GM23338 (cell line): ENCODE measurements around the gene C11orf65. TPM values are rescaled to one million over a fixed set of nuclear protein-coding genes. Genes with fewer than 3 reads are reported as not detected.

Experiments used
- ATAC-seq: fragments of 200-7000 bp; cut with Tn5 transposase; 3 replicates; pipeline ENCODE4 v1.9.1; 2020
- DNase-seq: peaks from one replicate; pipeline ENCODE4 v3.0.0-alpha.2; 2015; ENCODE audit warnings: low spot score
- H2AFZ ChIP-seq: fragments of 200-600 bp; sonication (generic); 2 replicates; pipeline ENCODE4 v1.8.0; 2016; ENCODE audit warnings: antibody characterized with exemption, mild to moderate bottlenecking, moderate library complexity
- H3F3A ChIP-seq: fragments of 200-600 bp; sonication (generic); replicated peaks from 2 replicates; pipeline ENCODE4 v1.8.0; 2017; ENCODE audit warnings: antibody characterized with exemption, mixed run types, low read depth
- H3K27ac ChIP-seq: fragments of 200-600 bp; sonication (generic); 2 replicates; pipeline ENCODE4 v1.6.1; 2016; ENCODE audit warnings: low read depth
- H3K27me3 ChIP-seq: fragments of 200-600 bp; sonication (generic); 2 replicates; pipeline ENCODE4 v1.8.0; 2016; ENCODE audit warnings: mild to moderate bottlenecking, mixed run types, moderate library complexity; ENCODE audit not compliant: insufficient read depth
- H3K36me3 ChIP-seq: fragments of 200-600 bp; sonication (generic); 2 replicates; pipeline ENCODE4 v1.8.0; 2016; ENCODE audit warnings: mild to moderate bottlenecking; ENCODE audit not compliant: insufficient read depth
- H3K4me1 ChIP-seq: fragments of 200-600 bp; sonication (generic); 2 replicates; pipeline ENCODE4 v1.8.0; 2016; ENCODE audit warnings: mild to moderate bottlenecking, moderate library complexity; ENCODE audit not compliant: insufficient read depth
- H3K4me2 ChIP-seq: fragments of 200-600 bp; sonication (generic); 2 replicates; pipeline ENCODE4 v1.7.1; 2017; ENCODE audit warnings: mixed run types
- H3K4me3 ChIP-seq: fragments of 200-600 bp; sonication (generic); 2 replicates; pipeline ENCODE4 v1.6.1; 2016; ENCODE audit warnings: mixed run types
- H3K79me2 ChIP-seq: fragments of 200-600 bp; sonication (generic); replicated peaks from 2 replicates; pipeline ENCODE4 v1.8.0; 2017; ENCODE audit warnings: mild to moderate bottlenecking; ENCODE audit not compliant: insufficient read depth
- H3K9me2 ChIP-seq: fragments of 200-600 bp; sonication (generic); 2 replicates; pipeline ENCODE4 v1.8.0; 2017; ENCODE audit not compliant: insufficient read depth
- H4K20me1 ChIP-seq: fragments of 200-600 bp; sonication (generic); replicated peaks from 2 replicates; pipeline ENCODE4 v1.8.0; 2017; ENCODE audit warnings: mild to moderate bottlenecking; ENCODE audit not compliant: insufficient read depth
- H3K27ac Mint-ChIP-seq: 2 replicates; pipeline ENCODE4 v1.8.0; 2020; ENCODE audit warnings: inconsistent platforms, mild to moderate bottlenecking, moderate library complexity, mixed read lengths
- H3K27me3 Mint-ChIP-seq: 3 replicates; pipeline ENCODE4 v1.8.0; 2022; ENCODE audit warnings: low read depth, mild to moderate bottlenecking, moderate library complexity, mixed read lengths, inconsistent platforms; ENCODE audit not compliant: insufficient read depth, poor library complexity
- H3K36me3 Mint-ChIP-seq: 3 replicates; pipeline ENCODE4 v1.8.0; 2021; ENCODE audit warnings: low read depth, mild to moderate bottlenecking, inconsistent platforms, moderate library complexity, mixed read lengths
- H3K4me1 Mint-ChIP-seq: 3 replicates; pipeline ENCODE4 v1.8.0; 2020; ENCODE audit warnings: mild to moderate bottlenecking, inconsistent platforms, mixed read lengths
- H3K4me3 Mint-ChIP-seq: 3 replicates; pipeline ENCODE4 v1.8.0; 2021; ENCODE audit warnings: moderate library complexity, mild to moderate bottlenecking, inconsistent platforms, mixed read lengths
- H3K9me3 Mint-ChIP-seq: 3 replicates; pipeline ENCODE4 v1.8.0; 2020; ENCODE audit warnings: moderate library complexity, mild to moderate bottlenecking, inconsistent platforms, mixed read lengths
- CREB1 ChIP-seq: fragments of 250-450 bp; sonication (Bioruptor Pico); IDR thresholded peaks from 2 replicates; pipeline ENCODE4 v1.5.0; 2020; ENCODE audit warnings: low read depth, mild to moderate bottlenecking, moderate library complexity
- EZH2phosphoT487 ChIP-seq: fragments of 200-600 bp; sonication (generic); IDR thresholded peaks from one replicate; pipeline ENCODE4 v1.8.1; 2018; ENCODE audit warnings: antibody characterized with exemption; ENCODE audit not compliant: unreplicated experiment
- JUNB ChIP-seq: IDR thresholded peaks from one replicate; pipeline ENCODE4 v1.6.1; 2016; ENCODE audit warnings: antibody characterized with exemption; ENCODE audit not compliant: unreplicated experiment
- NANOG ChIP-seq: IDR thresholded peaks from 2 replicates; pipeline ENCODE4 v1.6.1; 2016; ENCODE audit warnings: antibody characterized with exemption, borderline replicate concordance
- POLR2AphosphoS5 ChIP-seq: IDR thresholded peaks from 2 replicates; pipeline ENCODE4 v1.6.1; 2016; ENCODE audit warnings: antibody characterized with exemption, low read depth
- STAT1 ChIP-seq: IDR thresholded peaks from one replicate; pipeline ENCODE4 v1.6.1; 2016; ENCODE audit warnings: antibody characterized with exemption; ENCODE audit not compliant: unreplicated experiment
- ZNF114 ChIP-seq: fragments of 250-450 bp; sonication (Bioruptor Pico); IDR thresholded peaks from 2 replicates; pipeline ENCODE4 v1.5.0; 2020; ENCODE audit warnings: mild to moderate bottlenecking, moderate library complexity
- ZNF331 ChIP-seq: fragments of 250-450 bp; sonication (Bioruptor Pico); IDR thresholded peaks from 2 replicates; pipeline ENCODE4 v1.5.0; 2020; ENCODE audit warnings: low read depth, mild to moderate bottlenecking, moderate library complexity
- long read RNA-seq: library from polyadenylated mRNA; unstranded; transcript quantifications from one replicate; pipeline ENCODE4 v2.0.0, GENCODE V29; 2020; ENCODE audit not compliant: unreplicated experiment
- polyA plus RNA-seq: library from polyadenylated mRNA; unstranded; fragments of >200 nt; fragmentation: Nextera tagmentation; extraction: Ambion mirVana; gene quantifications from 2 replicates; pipeline ENCODE4 v1.2.1, GENCODE V29; 2016
- total RNA-seq: library from RNA; depleted of rRNA; stranded (reverse); fragments of >200 nt; shearing (Covaris generic); gene quantifications from 2 replicates; pipeline ENCODE4 v1.2.3, GENCODE V29; 2014; rRNA removed
- TF ChIP-seq, protein P1 (sequence below): IDR thresholded peaks from 2 replicates; pipeline ENCODE4 v1.6.1; 2016; ENCODE audit warnings: antibody characterized with exemption
- TF ChIP-seq, protein P2 (sequence below): IDR thresholded peaks from one replicate; pipeline ENCODE4 v1.6.1; 2018; ENCODE audit warnings: antibody characterized with exemption; ENCODE audit not compliant: unreplicated experiment

Gene C11orf65, protein sequence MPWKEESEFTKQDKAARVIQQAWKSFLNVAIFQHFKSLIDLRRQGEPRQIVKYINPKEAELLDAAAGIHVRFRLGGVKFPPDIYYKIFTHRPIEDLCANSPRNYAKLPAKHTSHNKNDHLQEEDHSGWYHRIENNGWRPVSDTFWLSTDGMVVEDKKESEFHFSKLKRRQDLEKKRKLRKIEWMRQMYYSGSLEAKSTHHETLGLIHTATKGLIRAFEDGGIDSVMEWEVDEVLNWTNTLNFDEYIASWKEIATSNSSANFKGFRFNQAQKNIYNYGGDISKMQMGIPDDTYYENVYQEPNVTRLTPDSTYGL
- total RNA-seq (0.21 TPM in 1 of 2 replicates, not detected in the other), polyA plus RNA-seq (0.64 and 1.7 TPM in 2 replicates)
- long read RNA-seq: 0 reads

DNA sequence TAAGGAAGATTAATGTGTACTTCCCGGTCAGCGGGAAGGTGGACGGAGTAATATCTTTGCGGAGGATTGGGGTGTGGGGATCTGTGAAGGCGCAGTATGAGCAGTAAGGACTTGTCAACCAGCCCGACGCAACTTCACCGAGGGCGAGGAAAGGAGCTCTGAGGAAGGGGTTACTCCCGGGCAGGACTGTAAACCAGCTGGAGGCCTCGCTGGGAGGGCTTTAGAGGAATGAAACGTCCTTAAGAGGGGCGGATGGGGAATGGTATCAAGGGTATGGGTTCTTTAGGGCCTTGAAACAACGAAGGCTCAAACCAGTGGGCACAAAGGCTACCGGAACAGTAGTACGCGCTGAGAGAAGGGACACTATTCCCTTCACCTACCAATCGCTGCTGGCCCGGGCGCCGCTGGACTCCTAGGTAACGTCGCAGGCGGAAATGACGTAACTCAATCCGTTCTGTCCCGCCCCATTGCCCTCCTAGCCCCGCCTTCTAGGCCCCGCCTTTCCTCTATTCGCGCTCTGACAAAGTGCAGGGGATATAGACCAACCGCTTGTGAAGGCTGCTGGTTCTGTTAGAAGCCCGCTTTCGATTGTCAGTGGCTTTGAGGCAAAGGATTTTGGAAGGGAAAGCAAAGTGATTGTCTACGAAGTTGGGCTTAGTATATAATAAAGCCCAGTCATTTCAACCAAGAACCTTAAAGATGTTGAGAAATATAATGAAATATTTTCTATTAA lies at the start of gene C11orf65:
Gene C11orf65, minus strand, starts transcription at position 439 of the 733 bp plus-strand sequence. CDS start 5,970 bp downstream, outside the sequence.
- DNase-seq: peak; percentile 99
- Histone ChIP-seq H4K20me1 (no peaks in the 10 kb centered on the region), H3K4me2 (peak within 1 kb of the TSS; percentile 87), H3K79me2 (no peaks in the 10 kb centered on the region), H3K4me3 (peak within 1 kb of the TSS; percentile 70), H3F3A (no peaks in the 10 kb centered on the region), H3K4me1 (no peaks in the 10 kb centered on the region), H3K27ac (peak within 1 kb of the TSS; percentile 95), H3K27me3 (no peaks in the 10 kb centered on the region), H3K9me2 (no peaks in the 10 kb centered on the region), H2AFZ (peak within 1 kb of the TSS; percentile 88), H3K36me3 (no peaks in the 10 kb centered on the region)
- TF ChIP-seq, protein P1, sequence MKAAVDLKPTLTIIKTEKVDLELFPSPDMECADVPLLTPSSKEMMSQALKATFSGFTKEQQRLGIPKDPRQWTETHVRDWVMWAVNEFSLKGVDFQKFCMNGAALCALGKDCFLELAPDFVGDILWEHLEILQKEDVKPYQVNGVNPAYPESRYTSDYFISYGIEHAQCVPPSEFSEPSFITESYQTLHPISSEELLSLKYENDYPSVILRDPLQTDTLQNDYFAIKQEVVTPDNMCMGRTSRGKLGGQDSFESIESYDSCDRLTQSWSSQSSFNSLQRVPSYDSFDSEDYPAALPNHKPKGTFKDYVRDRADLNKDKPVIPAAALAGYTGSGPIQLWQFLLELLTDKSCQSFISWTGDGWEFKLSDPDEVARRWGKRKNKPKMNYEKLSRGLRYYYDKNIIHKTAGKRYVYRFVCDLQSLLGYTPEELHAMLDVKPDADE: peak; percentile 59; the same call in 1 of the 2 replicates
- no peak for TF ChIP-seq EZH2phosphoT487
- TF ChIP-seq NANOG: no peak
- peak; percentile 94 for TF ChIP-seq CREB1 (CRISPR knock-in tag)
- peak; percentile 96 for TF ChIP-seq POLR2AphosphoS5
- TF ChIP-seq ZNF114 (CRISPR knock-in tag): no peak
- TF ChIP-seq, protein P2, sequence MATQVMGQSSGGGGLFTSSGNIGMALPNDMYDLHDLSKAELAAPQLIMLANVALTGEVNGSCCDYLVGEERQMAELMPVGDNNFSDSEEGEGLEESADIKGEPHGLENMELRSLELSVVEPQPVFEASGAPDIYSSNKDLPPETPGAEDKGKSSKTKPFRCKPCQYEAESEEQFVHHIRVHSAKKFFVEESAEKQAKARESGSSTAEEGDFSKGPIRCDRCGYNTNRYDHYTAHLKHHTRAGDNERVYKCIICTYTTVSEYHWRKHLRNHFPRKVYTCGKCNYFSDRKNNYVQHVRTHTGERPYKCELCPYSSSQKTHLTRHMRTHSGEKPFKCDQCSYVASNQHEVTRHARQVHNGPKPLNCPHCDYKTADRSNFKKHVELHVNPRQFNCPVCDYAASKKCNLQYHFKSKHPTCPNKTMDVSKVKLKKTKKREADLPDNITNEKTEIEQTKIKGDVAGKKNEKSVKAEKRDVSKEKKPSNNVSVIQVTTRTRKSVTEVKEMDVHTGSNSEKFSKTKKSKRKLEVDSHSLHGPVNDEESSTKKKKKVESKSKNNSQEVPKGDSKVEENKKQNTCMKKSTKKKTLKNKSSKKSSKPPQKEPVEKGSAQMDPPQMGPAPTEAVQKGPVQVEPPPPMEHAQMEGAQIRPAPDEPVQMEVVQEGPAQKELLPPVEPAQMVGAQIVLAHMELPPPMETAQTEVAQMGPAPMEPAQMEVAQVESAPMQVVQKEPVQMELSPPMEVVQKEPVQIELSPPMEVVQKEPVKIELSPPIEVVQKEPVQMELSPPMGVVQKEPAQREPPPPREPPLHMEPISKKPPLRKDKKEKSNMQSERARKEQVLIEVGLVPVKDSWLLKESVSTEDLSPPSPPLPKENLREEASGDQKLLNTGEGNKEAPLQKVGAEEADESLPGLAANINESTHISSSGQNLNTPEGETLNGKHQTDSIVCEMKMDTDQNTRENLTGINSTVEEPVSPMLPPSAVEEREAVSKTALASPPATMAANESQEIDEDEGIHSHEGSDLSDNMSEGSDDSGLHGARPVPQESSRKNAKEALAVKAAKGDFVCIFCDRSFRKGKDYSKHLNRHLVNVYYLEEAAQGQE: no peak
- no peak for TF ChIP-seq ZNF331 (CRISPR knock-in tag)
- Mint-ChIP-seq H3K4me3 (peak within 1 kb of the TSS; percentile 97), H3K27me3 (peaks cover 10% of the 10 kb centered on the region), H3K4me1 (no peaks in the 10 kb centered on the region), H3K36me3 (no peaks in the 10 kb centered on the region), H3K27ac (peak within 1 kb of the TSS; percentile 100), H3K9me3 (no peaks in the 10 kb centered on the region; the same call in 2 of the 3 replicates)
- ATAC-seq: peak; percentile 98

DNA sequence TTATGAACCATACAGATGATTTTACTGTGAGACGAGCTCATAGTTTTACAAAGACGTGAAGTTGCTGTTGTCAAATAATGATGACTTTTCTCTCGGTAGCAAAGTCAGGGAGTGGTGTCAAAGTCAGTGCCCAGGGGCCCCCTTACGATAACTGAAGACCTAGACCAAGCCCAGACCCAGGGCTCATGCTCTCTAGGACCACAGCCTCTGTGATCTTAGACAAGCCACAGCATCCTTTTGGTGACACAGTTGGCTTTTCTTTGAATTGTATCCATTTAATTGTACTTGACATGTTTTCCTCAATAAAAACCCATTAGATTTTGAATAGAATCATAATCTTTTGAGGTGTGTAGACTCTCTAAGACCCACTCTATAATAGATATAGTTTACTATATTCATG lies 48.8 kb upstream of the C11orf65 start:
- H3K79me2 ChIP-seq: no peaks in the 10 kb centered on the region
- Mint-ChIP-seq H3K4me1 (peaks cover 3% of the 10 kb centered on the region; the same call in 1 of the 3 replicates), H3K9me3 (no peaks in the 10 kb centered on the region), H3K27me3 (no peaks in the 10 kb centered on the region), H3K4me3 (no peak overlapping the region), H3K36me3 (peaks cover 16% of the 10 kb centered on the region), H3K27ac (no peak overlapping the region)
- TF ChIP-seq JUNB (no peak), STAT1 (no peak), CREB1 (CRISPR knock-in tag) (no peak)
- TF ChIP-seq, protein P2: no peak
- no peaks in the 10 kb centered on the region for H4K20me1 ChIP-seq
- H3K4me3 ChIP-seq: no peak overlapping the region
- no peaks in the 10 kb centered on the region for H3K27me3 ChIP-seq
- no peaks in the 10 kb centered on the region for H3F3A ChIP-seq
- H2AFZ ChIP-seq: no peak overlapping the region
- H3K4me1 ChIP-seq: no peaks in the 10 kb centered on the region
- peaks cover 5% of the 10 kb centered on the region; the same call in 1 of the 2 replicates for H3K9me2 ChIP-seq
- no peak for ATAC-seq
- H3K4me2 ChIP-seq: no peak overlapping the region
- H3K36me3 ChIP-seq: peaks cover 3% of the 10 kb centered on the region; the same call in 1 of the 2 replicates
- H3K27ac ChIP-seq: no peak overlapping the region
- DNase-seq: no peak
